ENCODE measurements around the gene MAP3K5.

The MAP3K5 gene

DNA sequence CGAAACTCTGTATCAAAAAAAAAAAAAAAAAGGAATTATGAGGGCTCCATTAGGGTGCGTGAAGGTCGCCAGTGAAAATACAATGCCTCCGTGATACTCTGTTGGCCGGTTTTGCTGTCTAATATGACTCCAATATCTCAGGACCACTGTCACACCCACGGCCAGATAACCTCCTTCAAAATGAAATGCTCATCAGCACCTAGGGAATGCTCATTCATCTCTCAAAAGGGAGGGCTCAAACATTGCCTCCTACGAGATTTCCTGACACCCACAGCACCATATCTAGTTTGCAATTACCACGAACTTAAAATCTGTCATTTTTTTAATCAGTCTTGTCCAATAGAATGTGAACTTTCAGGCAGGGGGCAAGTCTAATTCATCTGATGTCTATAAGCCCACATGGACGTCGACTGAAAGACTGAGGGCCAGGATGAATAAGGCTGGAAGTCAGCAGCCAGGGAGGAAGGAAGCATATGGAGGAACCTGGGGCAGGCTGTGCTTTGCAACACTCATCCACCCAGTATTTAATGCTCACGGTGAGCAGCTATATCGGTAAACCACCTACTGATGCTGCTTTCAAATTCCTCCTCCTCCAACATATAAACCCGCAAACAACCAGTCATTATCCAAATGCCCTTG lies 42.8 kb downstream of the MAP3K5 start:
- DNase-seq = no peak

DNA sequence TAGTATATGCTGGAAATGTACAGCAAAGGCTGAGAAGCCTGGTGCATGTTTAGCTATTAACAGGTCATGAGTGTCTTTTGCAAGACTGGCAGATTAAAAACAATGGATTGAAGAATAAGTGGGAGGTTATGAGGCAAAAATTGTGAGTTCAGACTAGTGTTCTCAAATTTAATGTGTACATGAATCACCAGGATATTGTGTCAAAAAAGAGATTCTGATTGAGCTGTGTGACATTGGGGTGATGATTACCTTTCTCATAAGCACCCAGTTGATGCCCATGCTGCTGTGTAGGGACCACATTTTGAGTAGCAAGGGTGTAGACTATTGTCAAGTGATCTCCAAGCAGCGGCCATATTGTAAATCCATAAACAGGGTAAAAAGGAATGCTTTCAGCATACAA lies 44.8 kb downstream of the MAP3K5 start:
- no peak for DNase-seq

DNA sequence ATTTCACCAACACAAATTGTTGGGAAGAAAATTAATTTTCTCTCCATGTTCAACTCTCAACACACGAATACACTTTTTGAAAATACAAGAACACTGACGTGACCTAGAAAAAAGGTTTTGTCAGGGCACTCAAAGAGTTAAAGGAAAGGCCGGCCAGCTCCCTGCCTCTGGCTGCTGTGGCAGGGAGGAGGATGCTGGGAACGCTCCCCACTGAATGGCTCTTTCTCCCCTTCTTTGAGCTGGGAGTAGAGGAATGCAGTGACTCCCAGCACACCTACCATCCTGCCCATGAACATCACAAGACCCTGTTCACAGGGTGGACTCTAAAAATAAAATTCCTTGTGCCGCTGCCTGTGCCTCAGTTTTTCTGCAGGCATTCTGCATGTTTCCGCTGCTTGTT lies 47.0 kb downstream of the MAP3K5 start:
- no peak for DNase-seq

DNA sequence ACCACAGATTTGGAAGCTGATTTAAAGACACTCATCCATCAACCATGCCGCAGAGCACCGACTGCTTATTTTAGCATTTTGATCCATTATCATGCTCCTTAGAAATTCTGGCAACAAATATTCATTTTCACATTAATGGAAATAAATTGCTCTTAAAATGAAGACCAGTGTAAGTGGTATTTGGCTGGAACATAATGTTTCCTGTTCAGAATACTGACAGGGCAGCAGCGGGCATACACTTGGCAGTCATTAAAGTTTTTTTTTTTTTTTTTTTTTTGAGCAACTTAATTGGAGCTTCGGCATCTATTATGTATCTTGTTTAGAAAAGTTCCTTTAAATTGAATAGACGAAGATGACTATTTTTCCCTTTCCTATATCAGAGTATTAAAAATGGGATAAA lies 47.4 kb downstream of the MAP3K5 start:
- no peak for DNase-seq

DNA sequence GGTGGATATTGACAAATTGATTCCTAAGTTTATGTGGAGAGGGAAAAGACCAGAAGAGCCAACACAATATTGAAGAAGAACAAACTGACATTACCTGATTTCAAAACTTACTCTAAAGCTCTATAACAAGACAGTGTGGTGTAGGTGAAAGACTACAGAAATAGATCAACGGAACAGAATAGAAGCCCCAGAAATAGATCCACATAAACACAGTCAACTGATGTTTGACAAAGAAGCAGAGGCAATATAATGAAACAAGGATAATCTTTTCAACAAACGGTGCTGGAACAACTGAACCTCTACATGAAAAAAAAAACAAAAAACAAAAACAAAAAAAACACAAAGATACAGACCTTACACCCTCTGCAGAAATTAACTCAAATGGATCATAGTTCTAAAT lies 50.2 kb downstream of the MAP3K5 start:
- no peak for DNase-seq

DNA sequence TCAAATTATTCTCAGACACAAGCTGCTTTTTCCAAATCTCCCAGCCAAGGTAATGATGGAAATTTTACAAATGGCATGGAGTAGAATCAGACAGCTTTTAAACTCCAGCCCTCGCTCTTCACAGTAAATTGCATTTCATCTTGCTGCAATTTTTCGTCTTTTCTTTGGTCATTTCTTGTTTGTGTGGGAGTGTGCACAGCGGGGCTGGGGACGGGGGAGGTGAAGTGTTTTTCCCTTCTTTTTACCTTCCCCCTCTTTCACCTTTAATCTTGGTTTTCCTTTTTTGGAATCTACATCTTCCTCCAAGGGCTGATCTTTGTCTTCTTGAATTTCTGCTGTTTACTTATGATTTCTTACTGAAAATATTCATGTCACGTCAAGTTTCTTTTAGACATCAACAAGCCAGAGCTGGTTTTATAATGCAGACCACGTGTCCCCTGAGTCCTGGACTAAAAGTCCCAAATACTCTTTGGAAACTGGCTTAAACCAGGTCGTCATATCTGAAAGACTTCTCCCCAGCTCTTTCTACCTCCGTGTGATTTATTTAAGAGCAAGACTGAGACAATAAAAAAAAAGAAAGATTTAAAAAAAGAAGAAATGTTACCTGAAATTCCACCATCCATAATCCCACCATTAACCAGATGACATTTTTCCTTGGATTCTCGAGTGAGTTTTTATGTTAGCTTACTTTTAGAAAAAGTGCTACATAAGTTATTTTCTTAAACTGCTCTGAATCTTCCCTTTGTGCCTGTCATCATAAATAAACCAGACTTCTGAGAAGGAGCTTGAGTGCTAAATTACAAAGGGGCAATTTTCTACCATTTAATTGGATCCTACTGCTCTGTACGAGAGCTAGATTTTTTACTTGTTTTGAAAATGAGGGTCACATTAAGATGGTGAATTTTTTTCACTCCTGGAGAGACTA lies 52.0 kb downstream of the MAP3K5 start:
- no peak for DNase-seq

DNA sequence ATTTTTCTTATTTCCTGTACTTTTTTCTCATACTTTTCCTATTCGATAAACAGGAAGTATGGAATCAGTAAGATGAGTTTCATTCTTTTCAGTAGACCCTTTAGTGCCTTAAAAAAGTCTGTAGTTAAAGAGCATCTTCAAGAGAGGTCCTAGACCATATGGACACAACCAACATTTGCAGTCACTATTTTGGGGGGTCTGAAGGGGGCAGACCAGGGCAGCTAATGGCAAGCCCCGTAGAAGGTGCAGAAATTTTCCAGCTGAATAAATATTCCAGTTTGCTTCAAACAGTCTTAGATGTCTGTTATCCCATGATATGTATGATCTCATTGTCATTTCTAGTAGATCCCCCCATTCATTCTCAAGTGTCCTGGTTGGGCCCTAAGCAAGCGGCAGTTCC lies 52.8 kb downstream of the MAP3K5 start:
- no peak for DNase-seq

DNA sequence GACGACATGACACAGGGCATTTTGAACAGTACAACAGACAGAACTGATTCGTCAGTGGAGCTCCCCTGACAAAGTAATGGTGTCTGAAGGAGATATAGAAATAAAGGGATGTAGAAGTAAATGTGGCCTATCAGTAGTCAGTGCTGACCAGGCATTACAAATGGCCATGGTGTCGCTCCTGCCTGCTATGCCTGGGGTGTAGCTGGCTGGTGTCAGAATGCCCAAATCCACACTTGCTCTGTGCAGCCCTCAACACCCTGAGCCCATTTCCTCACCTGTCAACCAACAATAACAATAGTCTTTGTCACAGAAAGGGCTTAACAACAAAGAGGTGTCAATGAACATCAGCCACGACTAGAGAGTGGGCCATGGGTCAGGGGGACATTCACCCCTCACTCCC lies 53.2 kb downstream of the MAP3K5 start:
- DNase-seq = no peak

DNA sequence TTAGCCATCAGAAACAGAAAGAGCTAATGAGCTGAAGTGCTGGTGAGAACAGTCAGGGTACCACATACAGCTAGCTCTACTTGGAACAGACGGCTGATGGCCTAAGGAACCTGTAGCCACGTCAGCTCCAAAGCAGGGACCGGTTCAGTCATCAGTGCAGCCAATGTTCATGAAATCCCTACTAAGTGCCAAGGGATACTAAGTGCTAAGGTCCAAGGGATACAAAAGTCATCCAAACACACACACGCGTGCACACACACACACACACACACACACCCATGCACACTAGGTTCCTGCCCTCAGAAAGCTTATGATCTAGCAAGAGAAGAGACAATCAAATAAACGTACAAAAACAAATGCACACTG lies 53.6 kb downstream of the MAP3K5 start:
- DNase-seq = no peak

DNA sequence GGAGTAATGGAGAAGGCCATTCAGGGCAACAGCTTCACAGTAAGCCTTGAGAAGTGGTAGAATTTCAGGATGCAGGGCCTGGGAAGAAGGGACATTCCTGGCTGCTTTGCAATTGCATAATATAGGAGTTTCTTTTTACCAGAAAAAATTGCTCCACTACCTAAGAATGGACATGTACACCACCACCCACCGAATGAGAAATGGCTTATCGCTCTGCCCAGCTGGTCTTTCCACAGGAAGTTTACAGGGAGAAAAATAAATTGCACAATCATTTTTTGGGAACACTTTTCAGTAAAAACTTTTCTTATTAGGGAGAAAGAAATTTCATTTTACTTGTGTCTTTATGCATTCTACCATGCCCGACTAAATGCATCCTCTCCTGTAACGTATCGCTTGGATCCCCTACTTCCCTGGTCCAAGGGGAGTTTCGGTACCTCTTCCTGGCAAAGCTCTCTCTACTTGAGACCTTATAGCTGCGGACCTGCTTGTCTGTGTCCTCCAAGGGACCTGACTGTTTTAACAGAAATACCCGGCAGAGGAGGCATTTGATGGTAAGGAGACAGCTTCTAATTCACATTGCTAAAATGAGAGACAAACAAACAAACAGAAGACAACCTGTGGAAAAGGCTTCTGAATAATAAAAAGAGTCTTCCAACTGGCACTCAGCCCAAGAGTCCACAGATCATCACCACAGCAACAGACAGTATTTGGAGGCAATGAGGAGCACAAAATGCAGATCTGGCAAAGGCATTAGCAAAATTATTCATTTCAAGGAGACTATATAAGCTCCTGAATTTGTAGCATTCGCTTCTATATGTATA lies 54.2 kb downstream of the MAP3K5 start:
- DNase-seq = no peak

DNA sequence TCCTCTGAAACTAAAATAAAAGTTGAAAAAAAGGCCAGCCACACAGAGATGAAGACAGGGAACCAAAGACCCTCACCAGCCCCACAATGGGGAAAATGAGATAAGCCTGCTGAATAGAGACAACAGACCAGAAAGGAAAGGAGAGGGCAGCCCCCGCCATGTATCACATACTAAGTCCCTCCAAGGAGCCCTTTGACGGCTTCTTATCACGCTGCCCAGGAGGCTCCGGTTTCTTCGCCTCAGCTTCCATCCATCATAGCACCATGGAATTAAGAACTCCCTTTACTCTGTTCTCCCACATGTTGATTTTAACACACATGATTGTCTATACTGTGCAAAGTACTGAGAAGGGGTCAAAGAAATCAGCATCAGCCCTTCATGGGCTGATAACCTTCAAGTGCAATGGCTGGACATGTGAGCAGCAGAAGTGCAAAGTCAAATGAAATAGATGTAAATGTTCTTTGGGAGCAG lies 54.9 kb downstream of the MAP3K5 start:
- no peak for DNase-seq

DNA sequence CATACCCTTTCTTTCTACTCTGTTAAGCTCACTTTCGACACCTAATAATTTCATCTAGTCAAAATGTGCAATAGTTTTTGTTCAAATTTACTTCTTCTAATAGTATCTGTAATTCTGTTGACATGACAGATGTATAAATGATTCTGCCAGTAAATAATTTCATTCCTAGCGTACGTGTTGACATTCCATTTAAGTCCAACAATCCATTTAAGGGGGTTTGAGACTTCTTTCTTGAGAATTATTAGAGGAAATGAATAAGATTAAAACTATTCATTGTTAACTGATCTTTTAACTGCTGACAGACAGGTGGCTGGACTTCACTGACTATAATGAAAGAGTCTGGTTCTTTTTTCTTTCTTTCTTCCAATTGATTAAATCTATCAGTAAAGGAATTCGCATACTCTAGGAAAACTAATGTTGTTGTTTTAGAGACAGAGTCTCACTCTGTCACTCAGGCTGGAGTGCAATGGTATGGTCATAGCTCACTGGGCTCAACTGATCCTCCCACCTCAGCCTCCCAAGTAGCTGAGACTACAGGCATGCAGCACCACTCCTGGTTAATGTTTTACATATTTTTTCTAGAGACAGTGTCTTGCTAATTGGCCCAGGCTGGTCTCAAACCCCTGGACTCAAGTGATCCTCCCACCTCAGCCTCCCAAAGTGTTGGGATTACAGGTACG lies 55.9 kb downstream of the MAP3K5 start:
- DNase-seq = no peak

DNA sequence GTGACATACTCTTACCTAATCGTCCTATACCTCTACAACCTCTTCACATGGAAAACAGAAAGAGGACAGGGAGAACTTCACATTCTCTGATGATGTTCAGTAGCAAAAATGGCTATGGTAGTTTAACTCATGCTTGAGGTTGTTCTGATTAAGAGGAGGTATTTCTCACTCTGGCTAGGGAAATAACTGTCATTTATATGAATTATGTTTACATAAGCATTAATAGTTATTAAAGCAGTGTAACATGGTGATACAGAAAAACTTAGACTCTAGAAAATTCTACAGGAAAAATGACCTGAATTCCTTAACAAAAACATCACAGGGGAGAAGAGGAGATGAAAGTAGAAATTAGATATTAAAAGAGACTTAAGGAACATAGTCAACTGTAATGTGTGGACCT lies 57.3 kb downstream of the MAP3K5 start:
- DNase-seq = no peak

DNA sequence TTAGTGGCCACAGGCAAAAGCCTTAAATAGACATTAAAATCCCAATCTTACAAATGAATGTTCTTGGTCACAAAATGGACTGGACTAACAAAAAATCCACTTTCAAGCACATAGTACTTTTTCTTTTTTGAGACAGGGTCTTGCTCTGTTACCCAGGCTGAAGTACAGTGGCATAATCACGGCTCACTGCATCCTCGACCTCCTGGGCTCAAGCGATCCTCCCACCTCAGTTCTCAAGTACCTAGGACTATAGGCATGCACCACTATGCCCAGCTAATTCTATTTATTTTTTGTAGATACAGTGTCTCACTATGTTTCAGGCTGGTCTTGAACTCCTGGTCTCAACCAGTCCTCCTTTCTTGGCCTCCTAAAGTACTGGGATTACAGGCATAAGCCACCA lies 59.4 kb downstream of the MAP3K5 start:
- no peak for DNase-seq

DNA sequence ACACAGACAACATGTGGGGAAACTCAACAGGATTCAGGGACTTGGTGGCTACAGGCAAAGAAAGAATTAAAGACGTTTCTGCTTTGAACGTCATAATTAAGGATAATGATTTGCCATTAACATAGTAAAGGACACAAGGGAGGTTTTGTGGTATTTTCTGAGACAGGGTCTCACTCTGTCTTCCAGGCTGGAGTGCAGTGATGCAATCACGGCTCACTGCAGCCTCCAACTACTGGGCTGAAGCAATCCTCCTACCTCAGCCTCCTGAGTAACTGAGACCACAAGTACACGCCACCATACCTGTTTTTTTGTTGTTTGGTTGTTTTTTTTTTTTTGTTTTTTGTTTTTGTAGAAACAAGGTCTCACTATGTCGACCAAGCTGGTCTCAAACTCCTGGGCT lies 62.4 kb downstream of the MAP3K5 start:
- DNase-seq = no peak

DNA sequence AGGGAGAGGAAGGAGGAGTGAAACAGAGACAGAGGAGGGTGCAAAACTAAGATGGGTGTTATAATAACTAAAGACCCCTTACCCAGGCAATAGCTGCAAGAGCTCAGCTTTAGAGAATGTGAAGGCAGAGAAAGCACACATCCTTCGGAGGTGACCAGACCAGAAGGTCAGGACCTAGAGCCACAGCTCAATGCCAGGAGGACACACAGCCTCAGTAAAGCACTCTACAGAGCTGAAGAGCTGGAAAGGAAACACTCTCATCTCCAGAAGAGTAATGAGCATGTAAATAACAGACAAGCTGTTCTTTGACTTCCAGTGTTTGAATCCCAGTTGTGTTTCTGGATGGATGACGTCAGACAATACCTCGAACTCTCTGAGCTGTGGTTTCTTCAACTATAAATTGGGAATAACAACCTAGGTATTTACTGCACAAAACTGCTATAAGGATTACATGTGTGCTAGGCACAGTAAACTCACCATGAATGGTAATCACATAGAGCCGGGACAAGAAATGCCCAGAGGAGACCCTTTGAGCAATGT lies 63.2 kb downstream of the MAP3K5 start:
- no peak for DNase-seq

DNA sequence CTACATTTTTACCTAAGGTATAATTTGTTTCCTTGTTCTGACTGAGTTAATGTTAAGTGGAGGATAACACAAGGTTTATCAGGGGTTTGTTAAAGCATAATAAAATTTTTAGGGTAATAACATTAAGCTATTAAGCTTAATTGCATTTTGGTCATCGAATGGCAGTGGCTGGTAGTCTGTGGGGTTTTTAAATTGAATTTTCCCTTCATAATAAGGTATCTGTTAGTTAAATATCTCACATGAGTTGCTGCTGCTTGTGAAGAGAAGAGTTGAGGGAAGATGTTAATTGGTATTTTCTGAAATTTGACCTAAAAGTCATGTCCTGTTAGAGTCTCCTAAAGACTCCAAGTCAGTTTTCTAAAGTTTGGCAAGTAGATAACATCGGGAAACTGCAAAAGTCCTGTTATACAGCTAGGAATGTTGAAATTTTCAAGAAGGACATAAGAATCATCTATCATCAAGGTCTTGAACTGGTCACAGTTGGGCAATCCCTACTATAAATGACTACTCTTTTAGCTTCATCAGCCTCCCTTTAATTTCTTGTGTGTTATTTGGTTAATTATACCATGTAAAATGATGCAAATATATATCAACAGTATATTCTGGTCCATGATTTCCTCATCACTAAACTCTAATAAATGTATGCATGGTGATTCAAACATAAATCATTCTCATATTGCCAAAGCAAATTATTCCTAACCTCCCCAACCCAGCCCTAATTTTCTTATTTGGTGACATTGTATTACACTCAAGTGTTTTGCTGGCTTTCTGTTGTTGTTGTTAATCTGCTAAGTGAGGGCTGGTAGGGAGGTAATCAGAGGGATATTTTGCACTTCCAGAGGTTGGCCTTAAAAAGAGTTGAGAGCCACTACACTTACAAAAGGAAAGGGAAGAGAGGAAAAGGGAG lies 64.0 kb downstream of the MAP3K5 start:
- DNase-seq = no peak

DNA sequence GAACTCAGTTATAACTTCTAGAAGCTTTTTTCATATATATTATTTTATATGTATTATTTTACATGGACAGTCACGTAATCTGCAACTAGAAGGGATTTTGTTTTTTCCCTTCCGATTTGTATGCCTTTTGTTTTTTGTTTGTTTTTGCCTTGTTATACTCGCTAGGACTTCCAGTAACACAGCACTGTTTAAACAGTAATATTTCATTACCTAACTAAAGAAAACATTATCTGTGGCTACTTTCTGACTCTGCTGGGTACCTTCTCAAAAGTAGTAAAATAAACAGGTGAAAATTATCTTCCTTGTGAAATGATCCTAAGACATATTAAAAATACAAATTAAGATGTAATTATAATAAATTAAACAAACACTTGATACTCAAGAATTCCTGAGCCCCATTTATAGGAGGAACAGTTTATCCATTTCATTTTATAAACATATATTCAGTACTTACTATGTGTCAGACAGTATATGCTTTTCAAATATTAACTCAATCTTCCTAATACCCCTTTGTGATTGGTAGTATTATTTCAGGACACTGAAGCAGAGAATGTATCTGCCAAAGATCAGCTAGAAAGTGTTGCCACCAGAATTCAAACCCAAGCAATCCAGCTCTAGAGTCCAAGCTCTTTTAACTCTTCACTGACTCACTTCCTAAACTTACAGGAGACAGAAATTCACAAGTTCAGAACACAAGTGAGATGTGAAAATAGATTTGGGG lies 65.3 kb downstream of the MAP3K5 start:
- DNase-seq = no peak

DNA sequence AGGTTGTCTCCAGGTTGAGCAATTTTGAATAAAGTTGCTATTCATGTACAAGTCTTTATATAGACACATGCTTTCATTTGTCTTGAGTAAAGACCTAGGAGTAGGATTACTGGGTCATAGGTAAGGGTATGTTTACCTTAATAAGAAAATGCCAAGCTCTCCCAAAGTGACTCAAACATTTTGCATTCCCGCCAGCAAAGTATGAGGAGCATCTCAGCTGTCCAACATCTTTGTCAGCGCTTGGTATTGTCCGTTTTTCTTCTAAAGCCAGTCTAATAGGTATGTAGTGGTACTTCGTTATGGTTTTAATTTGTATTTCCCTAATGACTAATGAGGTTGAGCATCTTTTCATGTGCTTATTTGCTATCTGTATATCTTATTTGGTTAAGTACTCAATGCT lies 67.2 kb downstream of the MAP3K5 start:
- DNase-seq = no peak

DNA sequence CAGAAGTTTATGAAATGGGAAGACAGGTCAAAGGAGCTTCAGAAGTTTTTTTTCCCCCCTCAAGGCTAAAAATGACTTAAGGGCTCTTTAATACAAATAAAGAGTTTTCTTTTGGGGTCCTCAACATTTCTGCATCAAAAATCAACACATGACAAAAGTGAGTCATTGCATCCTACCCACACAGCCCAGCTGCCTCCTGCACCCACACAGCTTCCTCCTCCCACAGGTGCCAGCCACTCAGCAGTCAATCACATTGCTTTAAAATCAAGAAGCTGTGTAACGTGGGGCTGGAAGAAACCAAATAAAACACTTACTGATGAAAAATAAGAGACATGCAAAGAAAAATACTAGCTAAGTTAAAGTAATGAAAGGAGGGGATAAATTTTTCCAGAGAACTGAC lies 68.5 kb downstream of the MAP3K5 start:
- DNase-seq = no peak

DNA sequence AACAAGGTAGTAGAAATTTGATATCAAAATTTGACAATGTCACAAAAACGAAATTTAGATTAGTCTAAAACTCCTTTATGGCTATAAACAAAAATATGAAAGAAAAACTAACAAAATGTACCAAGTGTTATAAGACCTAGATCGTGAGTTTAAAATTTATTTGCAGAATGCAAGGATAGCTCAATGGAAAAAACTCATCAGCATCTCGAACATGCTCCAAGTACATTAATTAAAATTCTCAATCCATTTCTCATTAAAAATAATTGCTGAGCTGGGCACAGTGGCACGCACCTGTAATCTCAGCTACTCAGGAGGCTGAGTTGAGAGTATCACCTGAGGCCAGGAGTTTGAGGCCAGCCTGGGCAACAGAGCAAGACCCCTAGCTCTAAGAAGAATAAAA lies 70.8 kb downstream of the MAP3K5 start:
- no peak for DNase-seq
